Gastroesophageal sphincter (tissue), 4 donors: Measurements from ENCODE around the gene CSNK1G1. TPM values are rescaled to one million over a fixed set of nuclear protein-coding genes. Genes with fewer than 3 reads are reported as not detected.

Experiments
- ATAC-seq: fragments of 150-250 bp; one replicate; pipeline ENCODE4 v1.9.1; 2016; ENCODE audit warnings: mild to moderate bottlenecking, moderate library complexity
- H3K27ac ChIP-seq, 4 donors: fragments of 200-600 bp; sonication (generic) in 3 of 4; 1 replicate in 3 of 4; 2 replicates in 1 of 4; pipeline ENCODE4 v1.5.1; 2016 to 2019
- H3K27me3 ChIP-seq: fragments of 200-600 bp; sonication (generic); one replicate; pipeline ENCODE4 v1.5.1; 2019
- H3K36me3 ChIP-seq, 2 donors: fragments of 200-600 bp; sonication (generic); one replicate each; pipeline ENCODE4 v1.5.1; 2019; ENCODE audit warnings: control low read depth in 1 of 2
- H3K4me1 ChIP-seq, 3 donors: fragments of 200-600 bp; sonication (generic); 1 replicate in 2 of 3; 2 replicates in 1 of 3; pipeline ENCODE4 v1.5.1; 2016 to 2019; ENCODE audit warnings: control low read depth in 2 of 3
- H3K4me3 ChIP-seq, 2 donors: fragments of 200-600 bp; sonication (generic); one replicate each; pipeline ENCODE4 v1.5.1; 2019; ENCODE audit warnings: mild to moderate bottlenecking in 1 of 2, moderate library complexity in 1 of 2
- H3K9me3 ChIP-seq, 3 donors: fragments of 200-600 bp; sonication (generic); one replicate each; pipeline ENCODE4 v1.5.1; 2017 to 2019; ENCODE audit warnings: control low read depth in 2 of 3
- CTCF ChIP-seq, 4 experiments: fragments of 200-600 bp in 2 of 4; fragments of 450-650 bp in 2 of 4; sonication (generic) in 1 of 4; IDR thresholded peaks; one replicate each; pipeline ENCODE4 v1.5.1; 2017 to 2019; ENCODE audit warnings: antibody characterized with exemption in 4 of 4, mild to moderate bottlenecking in 2 of 4, moderate library complexity in 2 of 4
- EP300 ChIP-seq: sonication (generic); formaldehyde crosslinking; IDR thresholded peaks from one replicate; pipeline ENCODE4 v1.6.1; 2017; ENCODE audit warnings: antibody characterized with exemption, mild to moderate bottlenecking
- POLR2A ChIP-seq, 2 donors: fragments of 450-650 bp; IDR thresholded peaks; one replicate each; pipeline ENCODE4 v1.6.1; 2017; ENCODE audit warnings: antibody characterized with exemption in 2 of 2, mild to moderate bottlenecking in 2 of 2, moderate library complexity in 1 of 2
- POLR2AphosphoS5 ChIP-seq: sonication (generic); formaldehyde crosslinking; IDR thresholded peaks from one replicate; pipeline ENCODE4 v1.6.1; 2017; ENCODE audit warnings: antibody characterized with exemption
- WGBS, 2 donors: methylation state at CpG; one replicate each; pipeline ENCODE4 v1.1.5; 2018; ENCODE audit warnings: low coverage in 1 of 2; 5-methylcytosine and 5-hydroxymethylcytosine counted together
- total RNA-seq, 4 donors: library from RNA; depleted of rRNA; stranded (reverse); fragments of >200 nt; gene quantifications; one replicate each; pipeline ENCODE4 v1.1.0, GENCODE V29; 2016

The CSNK1G1 gene
- total RNA-seq, 4 donors from 2014 or later: 9.2 to 67.0 (median 11.9) TPM

DNA sequence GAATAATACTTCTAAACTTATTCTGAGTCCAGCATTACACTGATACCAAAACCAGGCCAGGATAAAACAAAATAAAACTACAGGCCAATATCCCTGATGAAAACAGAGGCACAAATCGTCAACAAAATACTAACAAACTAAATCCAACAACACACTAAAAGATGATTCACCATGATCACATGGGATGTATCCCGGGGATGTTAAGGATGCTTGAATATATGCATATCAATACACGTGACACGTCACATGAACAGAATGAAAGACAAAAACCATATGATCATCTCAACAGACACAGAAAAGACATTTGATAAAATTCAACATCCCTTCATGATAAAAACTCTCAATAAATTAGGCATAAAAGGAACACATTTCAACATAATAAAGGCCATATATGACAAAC, 91.5 kb downstream of the CSNK1G1 start:
- no peaks in the 10 kb centered on the region for H3K36me3 ChIP-seq
- no peak for ATAC-seq
- WGBS, 2 donors: 82 to 88% methylated on average over 4 of the region's 4 CpGs

DNA sequence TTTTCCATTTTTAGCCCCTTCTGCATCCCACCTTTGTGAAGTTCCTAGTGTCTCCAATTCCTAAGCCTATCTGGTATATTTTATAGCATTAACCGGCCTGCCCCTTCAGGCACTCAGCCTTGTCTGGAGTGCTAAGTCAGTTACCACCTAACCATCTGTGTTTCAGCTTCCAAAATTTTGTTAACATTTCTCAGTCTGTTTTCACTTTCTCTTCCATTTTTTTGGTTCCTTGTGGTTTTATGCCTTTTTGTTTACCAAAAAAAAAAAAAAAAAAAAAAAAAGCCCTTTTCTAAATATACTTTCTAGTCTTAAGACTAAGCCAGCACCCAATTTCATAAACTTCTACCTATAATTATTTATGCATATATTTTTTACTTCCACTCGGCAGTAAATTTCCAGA, 92.4 kb downstream of the CSNK1G1 start:
- no peak for ATAC-seq
- no peak for TF ChIP-seq CTCF (IDR thresholded peaks at IDR 0.05)
- TF ChIP-seq POLR2A (IDR thresholded peaks at IDR 0.05): no peak
- no peak for TF ChIP-seq EP300
- no peak for TF ChIP-seq POLR2AphosphoS5
- no peak overlapping the region for H3K27ac ChIP-seq
- H3K27me3 ChIP-seq: no peaks in the 10 kb centered on the region
- H3K4me1 ChIP-seq: no peaks in the 10 kb centered on the region
- H3K9me3 ChIP-seq: no peaks in the 10 kb centered on the region
- H3K36me3 ChIP-seq: no peaks in the 10 kb centered on the region
- H3K4me3 ChIP-seq: no peak overlapping the region
- WGBS, 2 donors: 87 to 100% methylated on average over 2 of the region's 2 CpGs

More for the DNA sequence above, 91.5 kb downstream of the CSNK1G1 start:
- no peaks in the 10 kb centered on the region for H3K27me3 ChIP-seq
- TF ChIP-seq POLR2A (IDR thresholded peaks at IDR 0.05): no peak
- TF ChIP-seq CTCF (IDR thresholded peaks at IDR 0.05): no peak
- no peak for TF ChIP-seq EP300
- TF ChIP-seq POLR2AphosphoS5: no peak
- no peak overlapping the region for H3K27ac ChIP-seq
- no peak overlapping the region for H3K4me3 ChIP-seq
- H3K4me1 ChIP-seq: no peaks in the 10 kb centered on the region
- no peaks in the 10 kb centered on the region for H3K9me3 ChIP-seq

DNA sequence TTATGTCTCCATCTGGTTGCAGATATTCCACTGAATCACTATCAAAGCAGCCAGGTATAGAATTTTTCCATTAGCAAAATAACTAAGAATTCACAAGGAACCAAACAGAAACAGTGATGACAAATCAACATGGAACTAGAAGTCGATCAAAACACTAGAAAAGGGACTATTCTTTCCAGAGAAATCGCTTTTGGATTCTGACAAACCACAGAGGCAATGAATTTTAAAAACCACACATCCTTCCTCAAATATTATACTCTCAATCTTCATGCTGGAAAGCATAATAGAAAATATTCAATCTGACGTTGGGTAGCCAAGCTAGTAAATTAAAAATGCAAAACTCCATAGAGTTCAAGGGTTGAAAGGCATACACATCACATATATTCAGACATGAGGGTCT, 99.9 kb downstream of the CSNK1G1 start:
- Histone ChIP-seq H3K9me3 (no peaks in the 10 kb centered on the region), H3K4me3 (no peak overlapping the region), H3K27ac (no peak overlapping the region), H3K27me3 (no peaks in the 10 kb centered on the region), H3K36me3 (no peaks in the 10 kb centered on the region), H3K4me1 (no peaks in the 10 kb centered on the region)
- ATAC-seq: no peak
- WGBS, 2 donors: 74 to 95% methylated on average over 3 of the region's 3 CpGs
- TF ChIP-seq EP300 (no peak), POLR2A (IDR thresholded peaks at IDR 0.05) (no peak), CTCF (IDR thresholded peaks at IDR 0.05) (no peak), POLR2AphosphoS5 (no peak)

GRCh38 chr15:64251658-64252057, 104.3 kb downstream of the CSNK1G1 start:
- H3K27ac ChIP-seq: no peak overlapping the region
- no peak for ATAC-seq
- H3K36me3 ChIP-seq: no peaks in the 10 kb centered on the region
- no peaks in the 10 kb centered on the region for H3K27me3 ChIP-seq
- H3K4me1 ChIP-seq: peaks cover 0 to 26% (median 0%) of the 10 kb centered on the region in 3 donors
- no peaks in the 10 kb centered on the region for H3K9me3 ChIP-seq
- H3K4me3 ChIP-seq: no peak overlapping the region
- no peak for TF ChIP-seq EP300

DNA sequence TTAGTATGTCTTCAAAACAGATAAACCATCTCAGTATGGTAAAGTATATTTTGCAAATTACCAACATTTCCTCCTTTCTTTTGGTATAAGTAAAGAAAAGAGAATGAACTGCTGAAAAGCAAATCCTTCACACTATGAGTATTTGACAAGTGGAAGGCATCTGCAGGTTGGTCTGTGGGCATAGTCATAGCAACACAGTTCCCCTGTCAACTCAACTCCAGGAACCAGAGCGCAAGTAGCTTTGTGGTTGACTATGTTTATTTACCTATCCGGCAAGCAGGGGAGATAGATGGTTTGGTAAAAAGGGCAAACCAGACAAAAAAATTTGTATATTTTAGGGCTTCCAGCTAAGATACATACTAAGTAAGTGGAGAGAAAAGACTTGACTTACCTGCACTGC, 104.9 kb downstream of the CSNK1G1 start:
- H3K36me3 ChIP-seq: no peaks in the 10 kb centered on the region
- no peak overlapping the region for H3K4me3 ChIP-seq
- no peaks in the 10 kb centered on the region for H3K27me3 ChIP-seq
- peaks cover 0 to 26% (median 0%) of the 10 kb centered on the region in 3 donors for H3K4me1 ChIP-seq
- no peak overlapping the region for H3K27ac ChIP-seq
- 71 to 85% methylated on average over 2 of the region's 2 CpGs for WGBS, 2 donors
- TF ChIP-seq CTCF (IDR thresholded peaks at IDR 0.05): no peak
- no peak for TF ChIP-seq POLR2A (IDR thresholded peaks at IDR 0.05)
- no peak for TF ChIP-seq EP300
- ATAC-seq: no peak
- no peaks in the 10 kb centered on the region for H3K9me3 ChIP-seq
